Liver (tissue), 3 donors: Measurements from ENCODE around the gene NEIL1.

Experiments
- GABPA ChIP-seq, 2 donors: IDR thresholded peaks in 1 of 2; conservative IDR thresholded peaks in 1 of 2; 2 replicates each; pipeline ENCODE4 v1.6.1; 2016; ENCODE audit warnings: antibody characterized with exemption in 2 of 2, mild to moderate bottlenecking in 1 of 2, moderate library complexity in 1 of 2
- TF ChIP-seq, protein P1 (sequence below): fragments of 150-350 bp; IDR thresholded peaks from 2 replicates; pipeline ENCODE4 v1.5.1; 2017; ENCODE audit warnings: improper control_type of control experiment, low read depth, low read length; ENCODE audit not compliant: missing input control
- donor health status: healthy.
- donor health status: healthy.

DNA sequence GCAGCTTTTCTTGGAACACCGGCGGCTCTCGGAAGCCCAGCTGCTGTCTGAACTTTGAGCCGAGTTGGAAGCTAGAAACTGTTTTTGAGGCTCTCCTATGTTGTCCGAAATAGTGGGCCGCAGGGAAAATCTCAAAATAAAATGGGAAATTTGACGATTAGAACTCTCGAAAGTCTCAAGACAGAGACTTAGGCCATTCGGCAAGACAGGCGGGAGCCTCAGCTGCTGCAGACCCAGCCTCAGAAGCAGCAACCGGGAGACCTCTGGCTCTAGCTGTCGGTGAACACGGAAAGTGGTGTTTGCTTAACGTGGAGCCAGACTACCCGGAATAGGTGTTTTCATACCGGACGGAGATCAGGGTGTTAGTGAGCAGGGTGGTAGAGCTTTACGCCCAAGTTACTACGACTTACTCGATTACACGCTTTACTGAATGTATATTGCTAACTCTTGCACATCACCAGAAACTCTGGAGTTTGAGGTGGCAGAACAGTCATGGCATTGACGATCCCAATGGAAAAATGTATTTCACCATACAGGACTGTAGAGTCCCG lies 21.9 kb downstream of the NEIL1 start:
- TF ChIP-seq GABPA (IDR thresholded peaks at IDR 0.05 in 1 of 2, conservative IDR thresholded peaks at IDR 0.05 in 1 of 2) = peak in 1 of 2 donors; percentile 1
- TF ChIP-seq, protein P1, sequence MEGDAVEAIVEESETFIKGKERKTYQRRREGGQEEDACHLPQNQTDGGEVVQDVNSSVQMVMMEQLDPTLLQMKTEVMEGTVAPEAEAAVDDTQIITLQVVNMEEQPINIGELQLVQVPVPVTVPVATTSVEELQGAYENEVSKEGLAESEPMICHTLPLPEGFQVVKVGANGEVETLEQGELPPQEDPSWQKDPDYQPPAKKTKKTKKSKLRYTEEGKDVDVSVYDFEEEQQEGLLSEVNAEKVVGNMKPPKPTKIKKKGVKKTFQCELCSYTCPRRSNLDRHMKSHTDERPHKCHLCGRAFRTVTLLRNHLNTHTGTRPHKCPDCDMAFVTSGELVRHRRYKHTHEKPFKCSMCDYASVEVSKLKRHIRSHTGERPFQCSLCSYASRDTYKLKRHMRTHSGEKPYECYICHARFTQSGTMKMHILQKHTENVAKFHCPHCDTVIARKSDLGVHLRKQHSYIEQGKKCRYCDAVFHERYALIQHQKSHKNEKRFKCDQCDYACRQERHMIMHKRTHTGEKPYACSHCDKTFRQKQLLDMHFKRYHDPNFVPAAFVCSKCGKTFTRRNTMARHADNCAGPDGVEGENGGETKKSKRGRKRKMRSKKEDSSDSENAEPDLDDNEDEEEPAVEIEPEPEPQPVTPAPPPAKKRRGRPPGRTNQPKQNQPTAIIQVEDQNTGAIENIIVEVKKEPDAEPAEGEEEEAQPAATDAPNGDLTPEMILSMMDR = no peak
